PC-9 (cell line): Measurements from ENCODE around the gene SP140L. TPM values are rescaled to one million over a fixed set of nuclear protein-coding genes. Genes with fewer than 3 reads are reported as not detected.

Experiments used
- BruUV-seq: library from RNA; stranded (reverse); fragments of 400-500 nt; replicated peaks from 2 replicates; lab custom pipeline; 2021; lab: Mats Ljungman, UMichigan
- CTCF ChIA-PET: fragments of 300-600 bp; sonication (Branson Sonifier 250); formaldehyde crosslinking; loops from one replicate; lab custom pipeline; 2022; ENCODE audit warnings: antibody characterized with exemption; lab: Charles Lee
- POLR2A ChIA-PET: fragments of 300-600 bp; sonication (Branson Sonifier 250); formaldehyde crosslinking; loops from one replicate; lab custom pipeline; 2022; ENCODE audit warnings: antibody characterized with exemption; ENCODE audit not compliant: unreplicated experiment; lab: Charles Lee
- DNase-seq, 2 experiments: peaks; one replicate each; pipeline versions ENCODE4 v3.0.0 to v3.0.0-alpha.2; 2015 to 2022; ENCODE audit warnings: mixed read lengths in 1 of 2
- H2AFZ ChIP-seq: fragments of 200-600 bp; sonication (generic); 2 replicates; pipeline ENCODE4 v1.8.1; 2017; ENCODE audit warnings: antibody characterized with exemption
- H3F3A ChIP-seq: fragments of 200-600 bp; sonication (generic); 2 replicates; pipeline ENCODE4 v1.8.1; 2017; ENCODE audit warnings: antibody characterized with exemption, mild to moderate bottlenecking, low read depth; ENCODE audit not compliant: insufficient read depth
- H3K27ac ChIP-seq: fragments of 200-600 bp; sonication (generic); 2 replicates; pipeline ENCODE4 v1.6.1; 2016; ENCODE audit warnings: mixed run types
- H3K27me3 ChIP-seq: fragments of 200-600 bp; sonication (generic); 2 replicates; pipeline ENCODE4 v1.6.1; 2016; ENCODE audit warnings: low read depth, mixed run types; ENCODE audit not compliant: insufficient read depth
- H3K36me3 ChIP-seq: fragments of 200-600 bp; sonication (generic); 2 replicates; pipeline ENCODE4 v1.6.1; 2016; ENCODE audit warnings: low read depth, mixed run types
- H3K4me1 ChIP-seq: fragments of 200-600 bp; sonication (generic); replicated peaks from 2 replicates; pipeline ENCODE4 v1.6.1; 2016; ENCODE audit warnings: mixed run types; ENCODE audit not compliant: insufficient read depth
- H3K4me2 ChIP-seq: fragments of 200-600 bp; sonication (generic); 2 replicates; pipeline ENCODE4 v1.6.1; 2017; ENCODE audit warnings: mixed run types
- H3K4me3 ChIP-seq: fragments of 200-600 bp; sonication (generic); 2 replicates; pipeline ENCODE4 v1.6.1; 2016; ENCODE audit warnings: mixed run types
- H3K79me2 ChIP-seq: fragments of 200-600 bp; sonication (generic); 2 replicates; pipeline ENCODE4 v1.6.1; 2017; ENCODE audit warnings: low read depth, mixed run types
- H3K9me2 ChIP-seq: fragments of 200-600 bp; sonication (generic); 2 replicates; pipeline ENCODE4 v1.8.1; 2017; ENCODE audit warnings: mild to moderate bottlenecking; ENCODE audit not compliant: insufficient read depth
- H3K9me3 ChIP-seq: fragments of 200-600 bp; sonication (generic); 2 replicates; pipeline ENCODE4 v1.8.1; 2016; ENCODE audit warnings: low read depth; ENCODE audit not compliant: insufficient read depth
- H4K20me1 ChIP-seq: fragments of 200-600 bp; sonication (generic); 2 replicates; pipeline ENCODE4 v1.8.1; 2017; ENCODE audit not compliant: insufficient read depth
- EZH2 ChIP-seq: fragments of 200-600 bp; sonication (generic); IDR thresholded peaks from 2 replicates; pipeline ENCODE4 v1.8.0; 2017; ENCODE audit warnings: antibody characterized with exemption, low read depth
- intact Hi-C: fragments of 100-400 bp; cut with micrococcal nuclease; formaldehyde crosslinking; loops from one replicate; pipeline ENCODE4 v1.10.0; 2022; ENCODE audit not compliant: unreplicated experiment
- total RNA-seq: library from RNA; stranded (reverse); gene quantifications from 2 replicates; pipeline ENCODE4 v1.2.3, GENCODE V29; 2021
- TF ChIP-seq, protein P1 (sequence below): fragments of 200-600 bp; sonication (generic); conservative IDR thresholded peaks from 2 replicates; pipeline ENCODE4 v1.6.1; 2017; ENCODE audit warnings: mixed run types, antibody characterized with exemption, mild to moderate bottlenecking, moderate library complexity

The SP140L gene
- total RNA-seq, 1 experiment from 2014 or later: 23.6 TPM

DNA sequence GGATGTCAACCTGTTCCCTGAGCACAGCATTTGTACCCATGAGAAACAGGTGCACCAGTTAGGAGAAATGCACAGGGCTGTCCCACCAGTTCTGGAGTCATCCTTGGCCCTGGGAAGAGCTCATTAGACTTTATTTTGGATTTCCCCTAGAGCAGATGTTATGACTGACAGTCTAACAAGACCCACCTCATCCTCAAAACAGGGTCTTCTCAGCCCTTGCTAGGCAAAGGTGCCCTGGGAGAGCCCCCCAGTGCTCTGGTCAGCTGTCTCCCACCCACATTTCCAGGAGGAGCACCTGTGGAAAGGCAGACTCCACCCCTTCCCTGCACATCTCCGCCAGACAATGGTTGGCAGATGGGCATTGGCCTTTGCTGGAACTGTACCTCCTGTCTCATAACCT, 83.3 kb downstream of the SP140L start:
- Histone ChIP-seq H3K4me3 (no peak overlapping the region), H3K27me3 (no peaks in the 10 kb centered on the region), H3K27ac (no peak overlapping the region), H2AFZ (no peak overlapping the region), H3K4me1 (peaks cover 4% of the 10 kb centered on the region), H3K9me3 (no peaks in the 10 kb centered on the region), H3K36me3 (no peaks in the 10 kb centered on the region), H3K9me2 (no peaks in the 10 kb centered on the region), H3K4me2 (no peak overlapping the region), H4K20me1 (no peaks in the 10 kb centered on the region), H3K79me2 (no peaks in the 10 kb centered on the region), H3F3A (no peaks in the 10 kb centered on the region; the same call in 1 of the 2 replicates)
- ChIA-PET POLR2A (no interaction called here), CTCF (no interaction called here)
- intact Hi-C loops: loop anchor here (10.0 kb wide), 1 partner anchor 205 kb away; no protein-coding TSS in a partner anchor
- DNase-seq: no peak
- TF ChIP-seq, protein P1, sequence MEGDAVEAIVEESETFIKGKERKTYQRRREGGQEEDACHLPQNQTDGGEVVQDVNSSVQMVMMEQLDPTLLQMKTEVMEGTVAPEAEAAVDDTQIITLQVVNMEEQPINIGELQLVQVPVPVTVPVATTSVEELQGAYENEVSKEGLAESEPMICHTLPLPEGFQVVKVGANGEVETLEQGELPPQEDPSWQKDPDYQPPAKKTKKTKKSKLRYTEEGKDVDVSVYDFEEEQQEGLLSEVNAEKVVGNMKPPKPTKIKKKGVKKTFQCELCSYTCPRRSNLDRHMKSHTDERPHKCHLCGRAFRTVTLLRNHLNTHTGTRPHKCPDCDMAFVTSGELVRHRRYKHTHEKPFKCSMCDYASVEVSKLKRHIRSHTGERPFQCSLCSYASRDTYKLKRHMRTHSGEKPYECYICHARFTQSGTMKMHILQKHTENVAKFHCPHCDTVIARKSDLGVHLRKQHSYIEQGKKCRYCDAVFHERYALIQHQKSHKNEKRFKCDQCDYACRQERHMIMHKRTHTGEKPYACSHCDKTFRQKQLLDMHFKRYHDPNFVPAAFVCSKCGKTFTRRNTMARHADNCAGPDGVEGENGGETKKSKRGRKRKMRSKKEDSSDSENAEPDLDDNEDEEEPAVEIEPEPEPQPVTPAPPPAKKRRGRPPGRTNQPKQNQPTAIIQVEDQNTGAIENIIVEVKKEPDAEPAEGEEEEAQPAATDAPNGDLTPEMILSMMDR: no peak
- TF ChIP-seq EZH2: no peak
- no TSS peak for BruUV-seq

DNA sequence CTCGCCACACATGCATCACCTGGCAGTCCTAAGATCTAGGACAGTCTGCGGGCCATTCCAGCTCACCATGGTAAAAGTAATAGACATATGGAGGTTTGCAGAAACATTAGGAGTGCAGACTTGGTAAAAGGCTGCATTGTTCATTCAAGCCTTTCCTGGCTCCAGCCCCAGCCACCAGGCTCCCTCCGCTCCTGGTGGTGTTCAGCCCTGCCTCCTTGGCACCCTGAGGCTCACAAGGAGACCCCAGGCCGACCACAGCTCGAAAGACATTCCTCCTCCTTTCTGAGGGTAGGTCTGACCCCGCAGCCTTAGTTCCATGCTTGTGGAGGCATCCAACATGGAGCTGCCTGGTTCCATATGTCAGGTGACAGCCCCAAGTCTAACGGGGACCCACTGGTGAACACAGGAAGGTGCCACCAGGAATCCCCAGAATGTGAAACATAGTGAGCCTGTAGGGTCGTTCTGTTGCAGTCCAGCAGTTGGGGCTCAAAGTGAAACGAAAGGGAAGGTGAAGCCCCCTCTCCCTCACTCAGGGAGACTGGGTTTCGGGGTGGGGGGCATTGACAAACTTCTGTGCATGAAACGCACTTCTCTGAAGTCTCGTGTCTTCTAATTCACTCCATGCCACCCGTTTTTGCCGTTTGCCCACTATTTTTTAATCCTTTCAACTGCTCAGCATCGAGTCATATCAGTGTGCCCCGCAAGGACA, 84.0 kb downstream of the SP140L start:
- POLR2A ChIA-PET: no interaction called here
- no peaks in the 10 kb centered on the region for H3K27me3 ChIP-seq
- no TSS peak for BruUV-seq
- no peaks in the 10 kb centered on the region; the same call in 1 of the 2 replicates for H3F3A ChIP-seq
- peak overlapping the region; percentile 75 for H3K4me3 ChIP-seq
- H3K9me3 ChIP-seq: no peaks in the 10 kb centered on the region
- CTCF ChIA-PET: no interaction called here
- no peak overlapping the region for H3K27ac ChIP-seq
- H3K4me1 ChIP-seq: peaks cover 9% of the 10 kb centered on the region
- no peaks in the 10 kb centered on the region for H3K79me2 ChIP-seq
- peak overlapping the region; percentile 93 for H3K4me2 ChIP-seq
- no peaks in the 10 kb centered on the region for H3K9me2 ChIP-seq
- TF ChIP-seq, protein P1: no peak
- no peak for TF ChIP-seq EZH2
- peak overlapping the region; percentile 90 for H2AFZ ChIP-seq
- DNase-seq: no peak
- H4K20me1 ChIP-seq: no peaks in the 10 kb centered on the region
- intact Hi-C loops: loop anchor here (10.0 kb wide), 1 partner anchor 204 kb away; no protein-coding TSS in a partner anchor
- no peaks in the 10 kb centered on the region for H3K36me3 ChIP-seq

DNA sequence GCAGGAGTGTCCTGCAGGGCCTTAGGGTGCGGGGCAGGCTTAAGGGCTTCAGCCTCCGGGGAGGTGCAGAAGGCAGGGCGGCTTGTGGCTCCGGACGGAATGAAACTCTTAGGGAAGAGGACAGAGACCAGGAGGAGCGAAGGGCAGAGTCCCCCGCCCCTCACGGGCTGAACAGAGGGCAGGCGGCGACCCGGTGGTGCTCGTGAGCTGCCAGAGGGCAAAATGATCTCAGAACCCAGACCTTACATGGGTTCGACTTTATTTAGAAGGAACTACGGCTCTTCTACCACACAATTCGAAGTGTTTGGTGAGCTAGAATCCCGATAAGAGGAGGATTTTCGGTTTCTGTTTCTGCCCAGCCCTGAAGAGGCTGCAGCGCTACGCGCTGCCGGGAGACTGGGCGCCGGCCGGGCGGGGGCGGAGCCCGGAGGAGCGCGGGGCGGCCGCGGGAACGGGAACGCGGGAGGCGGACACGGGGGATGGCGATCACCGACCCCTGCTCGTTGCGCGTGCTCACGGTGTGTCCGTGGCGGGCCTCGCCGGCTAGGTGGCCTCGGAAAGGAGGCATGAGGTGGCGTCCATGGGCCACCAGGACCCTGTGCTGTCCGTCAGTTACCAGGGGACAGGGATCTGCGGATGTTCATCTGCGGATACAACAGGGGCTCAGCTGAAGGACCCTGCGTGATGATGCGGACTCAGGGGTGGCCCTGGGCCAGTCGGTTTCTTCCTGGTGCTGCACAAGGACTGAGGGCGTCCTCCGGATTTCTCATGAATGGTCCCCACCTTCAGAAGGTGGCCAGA, 84.8 kb downstream of the SP140L start:
- peak in 1 of 2 experiments; percentile 55 for DNase-seq
- peak overlapping the region; percentile 93 for H3K4me2 ChIP-seq
- H3K4me3 ChIP-seq: peak overlapping the region; percentile 75
- H3K9me3 ChIP-seq: no peaks in the 10 kb centered on the region
- H3K27ac ChIP-seq: no peak overlapping the region
- no TSS peak for BruUV-seq
- H4K20me1 ChIP-seq: no peaks in the 10 kb centered on the region
- H3K79me2 ChIP-seq: 0 out of 2 replicates have a peak, but pooled peaks cover 4% of the 10 kb centered on the region
- H3K9me2 ChIP-seq: no peaks in the 10 kb centered on the region
- H3K36me3 ChIP-seq: no peaks in the 10 kb centered on the region
- peak overlapping the region; percentile 90 for H2AFZ ChIP-seq
- TF ChIP-seq, protein P1: no peak
- no peak for TF ChIP-seq EZH2
- ChIA-PET CTCF (no interaction called here), POLR2A (no interaction called here)
- intact Hi-C loops: loop anchor here (2.0 to 10.0 kb wide), 2 partner anchors 85 to 203 kb away; partner anchors contain the start of gene SP140L
- H3F3A ChIP-seq: peaks cover 5% of the 10 kb centered on the region; the same call in 1 of the 2 replicates
- no peaks in the 10 kb centered on the region for H3K27me3 ChIP-seq
- peaks cover 11% of the 10 kb centered on the region for H3K4me1 ChIP-seq
